Erythroblast (primary cell): ENCODE measurements around the gene WDR45.

Experiments used
- DNase-seq, 2 experiments: peaks; one replicate each; lab custom pipeline; 2025; lab: John Stamatoyannopoulos, UW
- GATA1 ChIP-seq: IDR thresholded peaks from 2 replicates; pipeline ENCODE4 v1.6.1; 2011; ENCODE audit warnings: low read depth, mild to moderate bottlenecking, control low read depth, low read length, moderate library complexity
- POLR2A ChIP-seq: IDR thresholded peaks from 2 replicates; pipeline ENCODE4 v1.6.1; 2011; ENCODE audit warnings: mild to moderate bottlenecking, low read length

WDR45 gene

DNA sequence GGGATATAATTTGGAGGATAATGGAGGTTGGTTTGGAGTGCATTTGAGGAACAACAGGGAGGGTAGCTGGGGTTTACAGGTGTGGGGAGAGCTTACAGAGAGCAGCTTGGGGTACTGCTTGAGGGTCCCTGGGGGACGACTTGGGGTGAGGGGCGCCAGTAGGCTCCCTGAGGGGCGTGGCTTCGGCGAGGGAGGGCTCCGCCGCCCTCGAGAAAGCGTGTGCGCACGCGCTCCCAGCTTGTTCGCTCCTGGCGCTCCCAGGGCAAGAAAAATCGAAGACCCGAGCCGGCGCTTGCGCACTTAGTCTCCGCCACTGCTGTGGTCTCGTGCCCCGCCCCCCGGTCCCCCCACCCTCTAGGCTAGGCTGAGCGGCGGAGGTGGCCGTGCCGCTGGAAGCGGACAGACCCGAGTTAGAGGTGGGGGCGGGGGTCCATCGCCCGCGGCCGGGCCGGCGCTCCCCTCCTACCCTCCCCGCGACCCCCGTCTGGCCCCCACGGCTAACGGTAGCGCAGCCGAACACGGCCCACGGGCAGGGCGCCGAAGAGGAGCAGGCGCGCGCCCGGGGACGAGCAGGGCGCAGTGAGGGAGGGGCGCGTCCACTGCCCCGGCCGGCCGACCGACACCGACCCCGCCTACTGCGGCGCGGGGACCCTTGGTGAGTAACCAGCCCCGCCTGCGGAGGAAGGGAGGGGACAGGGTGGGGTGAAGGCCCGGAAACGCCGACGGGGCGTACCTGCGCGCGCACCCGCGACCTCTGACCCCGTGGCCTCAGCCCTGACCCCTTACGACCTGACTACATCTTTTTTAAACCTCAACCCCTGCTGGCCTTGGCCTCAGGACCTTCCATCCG, 26.2 kb downstream of the WDR45 start:
- TF ChIP-seq POLR2A = no peak
- TF ChIP-seq GATA1 = no peak
- peak; percentile 51 to 59 for DNase-seq

DNA sequence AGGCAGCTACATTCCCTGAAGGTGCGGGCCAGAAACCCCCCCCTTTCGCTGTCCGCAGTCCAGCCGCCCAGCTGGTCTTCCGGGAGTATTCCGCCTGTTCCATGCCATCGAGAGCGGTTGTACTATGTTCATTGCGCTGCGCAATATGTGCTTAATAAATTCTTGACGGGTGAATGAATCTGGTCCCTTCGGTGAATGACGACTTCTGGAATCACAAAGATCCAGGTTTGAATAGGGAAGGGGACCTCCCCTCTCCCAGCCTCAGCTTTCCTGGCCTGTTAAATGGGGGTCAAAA, 35.8 kb downstream of the WDR45 start:
- TF ChIP-seq GATA1 (no peak), POLR2A (no peak)

DNA sequence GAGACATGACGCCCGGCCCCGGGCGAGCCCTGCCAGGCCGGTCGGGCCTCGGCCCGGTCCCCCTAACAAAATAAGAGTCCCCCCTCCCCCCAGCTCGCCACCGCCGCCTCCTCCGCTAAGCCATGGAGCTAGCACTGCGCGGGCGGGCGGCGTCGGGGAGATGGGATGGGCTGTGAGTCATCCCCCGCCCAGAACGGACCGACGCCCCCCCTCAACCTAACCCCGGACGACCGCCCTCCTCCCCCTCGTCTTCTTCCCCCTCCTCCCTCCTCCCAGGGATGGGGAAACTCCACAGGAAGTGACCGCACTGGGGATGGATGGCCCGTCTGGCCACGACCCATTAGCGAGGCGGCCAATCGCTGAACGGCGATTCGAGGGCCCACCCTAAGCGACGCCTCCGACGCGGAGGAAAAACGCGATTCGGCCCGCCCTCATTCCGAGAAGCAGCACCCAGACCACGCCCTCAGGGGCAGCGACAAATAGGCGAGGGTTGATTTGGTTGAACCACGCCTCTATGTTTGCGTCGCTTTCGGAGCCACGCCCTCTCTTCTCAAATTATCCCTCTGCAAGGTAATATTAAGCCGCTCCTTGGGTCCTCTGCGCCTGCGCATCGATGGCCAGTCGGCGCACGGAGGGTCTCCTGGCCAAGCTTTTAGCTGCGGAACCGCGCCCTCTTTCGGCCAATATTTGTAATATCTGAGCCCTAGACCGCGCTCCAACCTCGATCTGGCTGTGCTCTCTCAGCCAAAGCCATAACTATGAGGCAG, 36.3 kb downstream of the WDR45 start, which contains the start of gene TFE3:
Gene TFE3, minus strand, starts transcription at position 138 of the 767 bp plus-strand sequence. Its CDS starts 131 bp downstream, at position 7.
- DNase-seq = peak; percentile 98 to 99
- peak; percentile 28 for TF ChIP-seq POLR2A
- no peak for TF ChIP-seq GATA1

More for the DNA sequence above, 35.8 kb downstream of the WDR45 start:
- DNase-seq = no peak

DNA sequence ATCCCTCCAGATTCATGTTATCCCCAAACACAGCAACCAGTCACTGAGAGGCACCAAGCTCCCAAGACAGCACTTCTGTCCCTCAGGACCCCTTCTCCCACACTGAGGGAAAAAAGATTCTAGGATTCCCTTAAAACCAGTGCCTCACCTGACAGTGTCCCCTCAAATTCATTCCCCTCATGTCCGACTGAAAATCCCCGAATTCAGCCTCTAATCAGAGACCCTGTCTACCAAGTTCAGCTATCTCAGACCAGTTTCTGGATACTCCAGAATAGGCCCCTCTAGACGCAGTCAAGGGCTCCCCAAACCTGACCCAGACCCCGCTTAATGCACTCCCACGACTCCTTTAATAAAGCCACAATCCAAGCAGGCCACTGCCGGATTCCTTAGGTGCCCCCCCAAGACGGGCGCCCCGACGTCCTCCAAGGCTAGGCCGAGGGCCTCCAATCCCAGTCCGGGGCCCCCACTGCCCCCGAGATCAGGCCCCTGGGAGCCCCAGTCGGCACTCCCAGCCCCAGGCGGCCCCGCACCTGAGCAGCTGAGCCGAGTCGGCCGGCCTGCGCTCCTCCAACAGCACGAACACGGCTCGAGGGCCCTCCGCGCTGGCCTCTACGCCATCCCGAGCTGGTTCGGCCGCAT, 37.0 kb downstream of the WDR45 start:
- no peak for DNase-seq
- no peak for TF ChIP-seq GATA1
- TF ChIP-seq POLR2A = no peak

DNA sequence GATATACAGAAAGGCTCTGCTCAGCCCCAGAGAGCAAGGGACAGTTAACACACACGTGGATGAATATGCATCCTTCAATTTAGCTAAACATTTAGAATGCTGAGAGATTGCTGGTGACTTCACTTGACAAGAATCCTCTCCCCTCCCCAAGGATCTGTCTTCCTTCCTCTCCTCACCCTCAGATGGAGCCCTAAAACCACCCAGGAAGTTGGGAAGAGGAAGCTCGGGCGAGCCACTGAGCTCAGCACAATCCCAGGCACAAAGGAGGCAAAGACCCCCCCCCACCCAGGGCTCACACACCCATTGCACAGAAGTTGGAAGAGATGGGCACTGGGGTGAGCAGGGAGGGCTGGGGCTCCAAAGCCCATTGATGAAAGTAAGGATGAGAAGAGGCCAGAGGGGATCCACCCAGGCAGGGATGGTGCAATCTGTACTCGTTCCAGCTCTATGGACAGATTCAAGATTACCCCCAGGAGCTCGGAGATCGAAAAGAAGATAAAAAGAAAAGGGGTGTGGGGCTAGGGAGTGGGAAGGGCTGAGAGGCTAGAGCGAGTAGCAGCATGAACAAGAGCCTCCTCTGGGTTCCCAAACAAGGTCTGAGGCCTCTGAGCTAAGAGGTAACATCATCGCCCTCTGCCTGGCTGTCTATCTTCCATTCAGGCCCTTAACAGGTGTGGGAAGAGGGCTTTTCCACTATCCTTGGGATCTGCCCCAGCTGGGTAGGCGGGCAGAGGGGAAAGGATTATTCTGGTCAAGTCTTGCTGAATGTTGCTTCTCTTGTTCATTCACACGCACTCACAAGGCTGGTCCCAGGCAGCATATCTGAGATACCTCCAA, 37.7 kb downstream of the WDR45 start:
- peak in 1 of 2 experiments; percentile 44 for DNase-seq
- TF ChIP-seq POLR2A (no peak), GATA1 (no peak)

DNA sequence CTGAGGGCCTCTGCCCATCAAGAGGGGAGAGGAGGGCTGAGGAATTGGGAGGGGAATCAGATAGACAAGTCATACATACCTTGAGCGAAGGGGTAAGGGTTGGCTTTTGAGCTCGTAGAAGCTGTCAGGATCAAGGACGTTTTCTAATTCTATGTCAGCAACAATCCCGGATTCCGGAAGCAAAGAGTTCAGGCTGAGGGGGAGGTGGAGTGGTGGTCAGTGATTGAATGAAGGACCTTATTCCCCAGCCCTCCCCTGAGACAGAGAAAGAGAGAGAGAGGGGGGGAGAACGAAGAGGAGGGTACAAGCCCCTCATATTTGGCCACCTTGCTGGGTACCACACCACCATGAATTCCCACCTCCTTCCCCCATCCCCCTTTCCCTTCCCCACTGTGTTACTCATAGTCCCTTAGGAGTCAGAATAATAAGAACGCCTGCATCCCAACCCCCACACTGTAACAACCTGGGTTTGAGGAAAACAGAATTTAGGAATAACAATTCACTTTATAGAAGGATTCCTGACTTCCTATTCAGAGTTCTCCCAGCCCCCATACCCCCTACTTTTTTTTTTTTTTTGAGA, 39.2 kb downstream of the WDR45 start:
- DNase-seq = no peak

DNA sequence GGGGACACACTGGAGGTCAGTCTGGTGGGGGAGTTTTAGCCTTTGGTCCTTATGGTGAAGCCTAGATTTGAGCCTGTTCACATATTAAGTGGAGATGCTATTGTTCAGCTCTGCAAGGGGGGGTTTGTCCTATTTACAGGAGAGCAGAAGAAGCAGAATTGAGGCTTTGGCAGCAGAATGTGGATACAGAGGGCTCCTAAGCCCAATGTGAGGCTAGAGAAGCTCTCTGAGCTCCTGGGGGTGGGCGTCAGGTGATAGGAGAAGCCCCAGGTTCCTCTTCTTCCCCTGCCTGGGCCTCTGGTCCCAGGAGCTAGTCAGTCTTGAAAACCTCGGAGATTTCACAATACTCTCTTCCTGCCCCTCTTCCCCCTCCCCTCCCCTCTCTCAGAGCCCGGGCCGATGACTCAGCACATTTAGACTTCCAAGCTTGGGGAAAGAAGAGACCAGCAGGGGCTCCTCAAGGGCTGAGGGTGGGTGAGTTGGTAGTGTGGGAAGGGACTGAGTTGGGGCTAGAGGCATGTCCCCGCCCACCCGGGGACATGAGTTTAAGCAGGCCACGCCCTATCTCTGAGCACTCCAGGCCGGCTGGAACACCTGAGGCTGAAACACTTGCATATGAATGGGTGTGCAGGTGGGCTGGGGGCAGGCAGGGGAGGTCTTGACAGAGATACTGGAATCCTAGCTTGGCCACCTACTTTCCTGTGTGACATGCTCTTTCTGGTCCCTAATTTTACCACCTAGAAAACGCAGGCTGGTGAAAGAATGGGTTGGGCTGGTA, 39.9 kb downstream of the WDR45 start:
- TF ChIP-seq GATA1 (no peak), POLR2A (no peak)
- DNase-seq = peak; percentile 79 to 89

More for the DNA sequence above, 39.2 kb downstream of the WDR45 start:
- no peak for TF ChIP-seq GATA1
- TF ChIP-seq POLR2A = no peak

DNA sequence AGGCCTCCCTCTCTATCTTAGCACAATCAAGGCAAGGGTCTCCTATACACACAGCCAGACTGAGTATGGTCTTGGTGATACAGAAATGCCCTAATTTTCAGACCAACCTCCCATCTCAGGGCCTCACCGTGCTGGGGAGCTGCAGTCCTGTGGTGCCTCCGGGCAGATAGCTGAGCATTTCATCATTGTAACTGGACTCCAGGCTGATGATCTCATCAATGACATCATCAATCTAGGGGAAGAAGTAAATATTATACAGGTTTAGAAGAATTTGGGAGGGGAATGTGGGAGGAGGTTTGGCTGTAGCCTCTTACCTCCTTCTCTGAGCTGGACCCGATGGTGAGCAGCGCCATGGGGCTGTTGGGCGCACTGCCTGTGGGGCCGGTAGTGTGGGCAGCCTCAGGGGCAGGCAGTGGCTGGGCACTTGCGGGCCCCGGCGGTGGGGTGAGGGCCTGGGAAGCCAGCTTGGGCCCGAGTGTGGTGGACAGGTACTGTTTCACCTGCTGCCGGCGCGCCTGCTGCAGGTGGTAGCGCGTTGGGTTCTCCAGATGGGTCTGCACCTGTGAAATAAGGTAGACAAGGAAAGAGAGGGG, 41.7 kb downstream of the WDR45 start:
- peak in 1 of 2 experiments; percentile 52 for DNase-seq
- no peak for TF ChIP-seq POLR2A
- no peak for TF ChIP-seq GATA1

DNA sequence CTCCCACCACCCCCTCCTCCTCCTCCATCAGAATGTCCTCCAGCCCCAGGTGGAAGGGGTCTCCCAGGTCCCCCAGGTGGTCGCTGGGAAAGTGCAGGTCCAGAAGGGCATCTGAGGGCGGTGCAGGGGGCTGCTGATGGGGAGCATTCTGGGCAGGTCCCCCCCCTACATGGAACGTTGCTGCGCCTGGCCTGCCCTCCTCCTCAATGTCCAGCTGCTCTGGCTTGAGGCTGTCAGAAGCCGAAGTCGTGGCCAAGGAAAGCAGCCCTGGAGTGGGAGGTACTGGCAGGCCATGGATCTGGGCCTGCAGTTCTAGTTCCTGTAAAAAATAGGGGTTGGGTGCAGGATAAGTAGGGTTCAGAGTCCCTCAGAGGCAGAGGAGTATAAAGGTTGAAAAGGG, 49.4 kb downstream of the WDR45 start:
- no peak for DNase-seq
- TF ChIP-seq GATA1 (no peak), POLR2A (no peak)

DNA sequence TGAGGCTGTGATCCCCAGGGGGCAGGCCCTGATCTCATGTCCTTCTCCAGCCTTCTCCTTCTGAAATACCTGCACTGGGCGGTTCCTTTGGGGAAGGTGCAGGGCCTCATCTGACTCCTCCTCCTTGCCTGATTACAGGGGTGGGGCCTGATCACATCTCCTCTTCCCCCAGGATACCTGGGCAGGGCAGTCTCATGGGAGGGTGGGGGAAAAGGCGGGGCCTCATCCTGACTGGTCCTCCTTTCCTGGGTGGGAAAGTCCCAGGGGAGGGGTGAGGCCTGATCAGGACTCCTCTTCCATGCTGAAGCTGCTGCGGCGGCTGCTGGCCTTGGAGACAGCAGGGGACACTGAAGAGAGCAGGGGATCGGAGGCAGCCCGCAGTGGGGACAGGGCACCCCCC, 49.8 kb downstream of the WDR45 start:
- TF ChIP-seq GATA1 (no peak), POLR2A (no peak)
- DNase-seq = no peak
